Heart left ventricle (tissue), 16 donors: ENCODE data around the gene CYP2S1. TPM values are rescaled to one million over a fixed set of nuclear protein-coding genes. Genes with fewer than 3 reads are reported as not detected.

Experiments used
- ATAC-seq, 4 donors: fragments of 200-7000 bp; cut with Tn5 transposase; one replicate each; pipeline ENCODE4 v1.9.1; 2020 to 2022; ENCODE audit warnings: moderate library complexity in 4 of 4, mild to moderate bottlenecking in 3 of 4, moderate number of reproducible peaks in 1 of 4
- DNase-seq, 5 donors: peaks; one replicate each; pipeline ENCODE4 v3.0.0-alpha.2; 2020
- H3K27ac ChIP-seq, 12 donors: fragments of 200-600 bp; sonication (generic) in 4 of 12; one replicate each; pipeline versions ENCODE4 v1.5.0 to v1.8.0; 2016 to 2022; ENCODE audit warnings: mild to moderate bottlenecking in 2 of 12
- H3K27me3 ChIP-seq, 9 donors: fragments of 200-600 bp; sonication (generic) in 2 of 9; one replicate each; pipeline versions ENCODE4 v1.5.1 to v1.8.0; 2016 to 2022; ENCODE audit warnings: mild to moderate bottlenecking in 3 of 9
- H3K36me3 ChIP-seq, 9 donors: fragments of 200-600 bp; sonication (generic) in 2 of 9; one replicate each; pipeline versions ENCODE4 v1.5.0 to v1.8.0; 2018 to 2022; ENCODE audit warnings: mild to moderate bottlenecking in 2 of 9
- H3K4me1 ChIP-seq, 12 donors: fragments of 200-600 bp; sonication (generic) in 4 of 12; one replicate each; pipeline versions ENCODE4 v1.5.0 to v1.8.0; 2016 to 2022; ENCODE audit warnings: mild to moderate bottlenecking in 3 of 12
- H3K4me3 ChIP-seq, 12 donors: fragments of 200-600 bp; sonication (generic) in 4 of 12; one replicate each; pipeline versions ENCODE4 v1.5.0 to v1.8.0; 2017 to 2022; ENCODE audit warnings: mild to moderate bottlenecking in 9 of 12, moderate library complexity in 4 of 12
- H3K9me3 ChIP-seq, 12 donors: fragments of 200-600 bp; sonication (generic) in 4 of 12; one replicate each; pipeline versions ENCODE4 v1.5.0 to v1.8.0; 2016 to 2022; ENCODE audit warnings: mild to moderate bottlenecking in 1 of 12
- CTCF ChIP-seq, 12 donors: fragments of 200-600 bp; sonication (generic) in 4 of 12; IDR thresholded peaks; one replicate each; pipeline versions ENCODE4 v1.5.0 to v1.8.0; 2018 to 2022; ENCODE audit warnings: antibody characterized with exemption in 12 of 12, mild to moderate bottlenecking in 5 of 12
- POLR2A ChIP-seq, 2 donors: fragments of 450-650 bp; IDR thresholded peaks; one replicate each; pipeline ENCODE4 v1.6.1; 2017; ENCODE audit warnings: antibody characterized with exemption in 2 of 2, mild to moderate bottlenecking in 2 of 2, moderate library complexity in 2 of 2
- WGBS, 4 donors: extraction: QIAGEN DNeasy Blood & Tissue Kit in 2 of 4; methylation state at CpG; one replicate each; pipeline versions ENCODE4 v1.1.5 to v1.1.7; 2013 to 2018; 5-methylcytosine and 5-hydroxymethylcytosine counted together
- intact Hi-C, 10 donors: fragments of 100-400 bp; cut with DNase I; formaldehyde crosslinking; loops; one replicate each; pipeline versions ENCODE4 v1.11.1 to v1.14.2; 2022
- polyA plus RNA-seq, 2 donors: library from polyadenylated mRNA; stranded (reverse); fragments of 200-250 nt; gene quantifications; one replicate each; pipeline ENCODE4 v1.2.3, GENCODE V29; 2013
- total RNA-seq, 9 donors: library from RNA; depleted of rRNA in 2 of 9; stranded (reverse); fragments of >200 nt in 2 of 9; fragmentation: NEBNext Ultra II Directional in 3 of 9; extraction: Animal tissue kit (Norgen Biotek cat#: 25700) in 3 of 9; gene quantifications; one replicate each; pipeline versions ENCODE4 v1.1.0 to v1.2.4, GENCODE V29; 2016 to 2023
- donor health status: ischemic (EF 13 %, LVEDD 7.1; RV severe dilation, severe dysfunction).
- donor health status: healthy with polysubstance abuse.
- donor health status: DM: no; HTN: yes; CAD: no.
- donor health status: DM: no; HTN: no; CAD: no.
- donor health status: ischemic (EF 25% LVEDD 6.9; RV normal size, moderate dysfunction).
- donor health status: ischemic (EF 25% LVEDD 5.7; RV mildly dilated, moderate dysfunction).
- donor health status: healthy.
- donor health status: DM: yes; HTN: yes; CAD: no.
- donor health status: ischemic (EF 35%, LVEDD 5.7; RV mildly dilated, moderate dysfunction).
- donor health status: nonischemic (EF 11% LVEDD 7.7; RV severe dilation, severe dysfunction).
- donor health status: DM: yes; HTN: yes; CAD: no.
- donor health status: PGD.
- donor health status: ischemic (EF 29% LVEDD 5.4; RV normal size, mild dysfunction).
- donor health status: nonischemic (EF 23%, LVEDD 6.1; RV moderate dilation, normal function).

The CYP2S1 gene
- total and polyA plus RNA-seq, 11 donors, result 0.11 to 3.8 (median 0.35) TPM

- H3K36me3 ChIP-seq, result peaks cover 0 to 94% (median 25%) of the 10 kb centered on the region in 9 donors
- TF ChIP-seq CTCF (IDR thresholded peaks at IDR 0.05), result no peak
- no peak for TF ChIP-seq POLR2A (IDR thresholded peaks at IDR 0.05)
- intact Hi-C loops, result no loop called here
- DNase-seq (no peak), ATAC-seq (no peak)
- H3K4me1 ChIP-seq, result no peaks in the 10 kb centered on the region
- no peaks in the 10 kb centered on the region for H3K9me3 ChIP-seq
- no peak overlapping the region for H3K27ac ChIP-seq
- H3K27me3 ChIP-seq, result no peaks in the 10 kb centered on the region
- H3K4me3 ChIP-seq, result no peak overlapping the region
- 80 to 89% (median 85%) methylated on average over 5 of the region's 5 CpGs for WGBS, 4 donors
These were observed 48.8 kb downstream of the CYP2S1 start for GRCh38 chr19:41241859-41242258.

DNA sequence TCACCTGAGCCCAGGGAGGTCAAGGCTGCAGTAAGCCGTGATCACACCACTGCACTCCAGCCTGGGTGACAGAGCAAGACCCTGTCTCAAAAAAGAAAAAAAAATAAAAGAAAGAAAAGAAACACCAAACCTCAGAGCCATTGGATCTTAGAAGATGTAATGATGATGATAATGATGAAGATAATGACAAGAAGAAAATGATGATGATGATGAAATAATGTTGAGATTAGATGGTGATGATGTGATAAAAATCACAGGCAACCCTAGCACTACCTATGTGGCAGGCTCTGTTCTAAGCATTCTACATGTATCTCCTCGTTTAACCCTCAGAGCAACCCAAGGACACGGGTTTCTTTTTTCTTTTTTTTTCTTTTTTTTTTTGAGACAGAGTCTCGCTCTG lies 51.1 kb downstream of the CYP2S1 start:
- H3K36me3 ChIP-seq, result peaks cover 0 to 94% (median 25%) of the 10 kb centered on the region in 9 donors
- WGBS, 4 donors, result 83 to 88% (median 86%) methylated on average over 4 of the region's 4 CpGs

DNA sequence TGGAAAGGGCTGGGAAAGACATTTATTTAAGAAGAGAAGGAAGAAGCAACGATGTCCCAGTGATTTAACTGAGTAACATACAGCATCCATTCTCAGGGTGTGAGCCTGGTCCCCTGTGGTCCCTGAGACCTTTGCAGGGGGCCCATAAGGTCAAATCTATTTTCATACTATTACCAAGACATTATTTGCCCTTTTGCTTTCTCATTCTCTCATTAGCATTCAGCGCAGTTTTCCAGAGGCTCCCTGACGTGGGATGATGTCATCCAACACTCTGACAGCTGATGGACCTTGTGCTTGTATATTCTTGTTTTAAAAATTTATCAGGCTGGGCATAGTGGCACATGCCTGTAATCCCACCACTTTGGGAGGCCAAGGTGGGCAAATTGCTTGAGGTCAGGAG lies 52.8 kb downstream of the CYP2S1 start:
- WGBS, 4 donors, result 68 to 77% (median 74%) methylated on average over 3 of the region's 3 CpGs
- no peaks in the 10 kb centered on the region for H3K27me3 ChIP-seq
- no peak for TF ChIP-seq POLR2A (IDR thresholded peaks at IDR 0.05)
- no peaks in the 10 kb centered on the region for H3K9me3 ChIP-seq
- peaks cover 0 to 98% (median 37%) of the 10 kb centered on the region in 9 donors for H3K36me3 ChIP-seq
- H3K27ac ChIP-seq, result no peak overlapping the region
- no peak for ATAC-seq
- intact Hi-C loops, result no loop called here
- no peak overlapping the region for H3K4me3 ChIP-seq
- no peaks in the 10 kb centered on the region for H3K4me1 ChIP-seq
- DNase-seq, result no peak

More for the DNA sequence above, 51.1 kb downstream of the CYP2S1 start:
- ATAC-seq (no peak), DNase-seq (no peak)
- H3K27me3 ChIP-seq, result no peaks in the 10 kb centered on the region
- intact Hi-C loops, result no loop called here
- H3K27ac ChIP-seq, result no peak overlapping the region
- TF ChIP-seq CTCF (IDR thresholded peaks at IDR 0.05) (no peak), POLR2A (IDR thresholded peaks at IDR 0.05) (no peak)
- no peak overlapping the region for H3K4me3 ChIP-seq
- no peaks in the 10 kb centered on the region for H3K4me1 ChIP-seq
- H3K9me3 ChIP-seq, result no peaks in the 10 kb centered on the region

GRCh38 chr19:41248895-41249294 lies 55.9 kb downstream of the CYP2S1 start:
- DNase-seq (no peak), ATAC-seq (no peak)
- 91 to 95% (median 93%) methylated on average over 4 of the region's 4 CpGs for WGBS, 4 donors
- TF ChIP-seq CTCF (IDR thresholded peaks at IDR 0.05) (no peak), POLR2A (IDR thresholded peaks at IDR 0.05) (no peak)
- Histone ChIP-seq H3K9me3 (no peaks in the 10 kb centered on the region), H3K4me1 (peaks cover 0 to 6% (median 0%) of the 10 kb centered on the region in 12 donors), H3K4me3 (no peak overlapping the region), H3K36me3 (peaks cover 0 to 99% (median 45%) of the 10 kb centered on the region in 9 donors), H3K27me3 (no peaks in the 10 kb centered on the region), H3K27ac (no peak overlapping the region)
- intact Hi-C loops, result no loop called here
